HEK293 (cell line): ENCODE measurements around the gene MVK.

Experiments
- CTCF ChIA-PET: fragments of 350-600 bp; formaldehyde crosslinking; extraction: SDS; loops from one replicate; lab custom pipeline; 2021; ENCODE audit warnings: antibody characterized with exemption; lab: Yijun Ruan, JAX
- POLR2A ChIA-PET: fragments of 300-600 bp; formaldehyde crosslinking; extraction: SDS; loops from one replicate; lab custom pipeline; 2020; ENCODE audit warnings: antibody characterized with exemption, inconsistent platforms; lab: Yijun Ruan, JAX
- H3K27ac ChIP-seq: fragments of 200-500 bp; sonication (Bioruptor generic); 2 replicates; pipeline ENCODE4 v1.5.1; 2014; ENCODE audit warnings: low read depth, low read length, control low read depth, inconsistent platforms; ENCODE audit errors: extremely low read depth
- H3K36me3 ChIP-seq, 2 experiments: fragments of 200-500 bp in 1 of 2; sonication (Bioruptor generic) in 1 of 2; 1 replicate in 1 of 2; 2 replicates in 1 of 2; pipeline ENCODE4 v1.5.1; 2014 to 2017; ENCODE audit warnings: inconsistent platforms in 2 of 2, low read length in 2 of 2; ENCODE audit not compliant: control insufficient read depth in 2 of 2, insufficient read depth in 1 of 2
- H3K4me1 ChIP-seq: fragments of 200-500 bp; sonication (Bioruptor generic); 2 replicates; pipeline ENCODE4 v1.5.1; 2014; ENCODE audit warnings: mild to moderate bottlenecking, low read length, inconsistent platforms; ENCODE audit not compliant: control insufficient read depth, insufficient read depth
- H3K4me3 ChIP-seq: 2 replicates; pipeline ENCODE4 v1.5.1; 2011; ENCODE audit warnings: low read depth, mild to moderate bottlenecking, control low read depth, low read length, moderate library complexity
- H3K9me3 ChIP-seq: fragments of 200-500 bp; sonication (Bioruptor generic); 2 replicates; pipeline ENCODE4 v1.5.1; 2014; ENCODE audit warnings: low read depth, low read length, inconsistent platforms; ENCODE audit not compliant: control insufficient read depth, insufficient read depth
- HOXC10 ChIP-seq: sonication (generic); formaldehyde crosslinking; IDR thresholded peaks from 2 replicates; pipeline ENCODE4 v1.8.1; 2023; ENCODE audit warnings: mild to moderate bottlenecking, missing genetic modification reagents
- KLF10 ChIP-seq: fragments of 450-650 bp; IDR thresholded peaks from 2 replicates; pipeline ENCODE4 v1.5.1; 2018; ENCODE audit warnings: missing biosample characterization, mild to moderate bottlenecking, missing genetic modification characterization
- PRDM1 ChIP-seq: fragments of 450-650 bp; formaldehyde crosslinking; IDR thresholded peaks from 2 replicates; pipeline ENCODE4; 2016; ENCODE audit warnings: missing biosample characterization, missing genetic modification characterization
- ZFP41 ChIP-seq: fragments of 450-650 bp; formaldehyde crosslinking; IDR thresholded peaks from 2 replicates; pipeline ENCODE4 v1.5.1; 2016; ENCODE audit warnings: missing biosample characterization, missing genetic modification characterization, borderline replicate concordance
- ZIC2 ChIP-seq: fragments of 450-650 bp; formaldehyde crosslinking; IDR thresholded peaks from 2 replicates; pipeline ENCODE4 v1.5.1; 2016; ENCODE audit warnings: missing biosample characterization, missing genetic modification characterization
- ZNF133 ChIP-seq: fragments of 450-650 bp; formaldehyde crosslinking; IDR thresholded peaks from 2 replicates; pipeline ENCODE4 v1.5.1; 2016; ENCODE audit warnings: missing biosample characterization, missing genetic modification characterization
- ZNF157 ChIP-seq: fragments of 450-650 bp; formaldehyde crosslinking; IDR thresholded peaks from 2 replicates; pipeline ENCODE4 v1.5.1; 2016; ENCODE audit warnings: missing biosample characterization, missing genetic modification characterization
- ZNF184 ChIP-seq: fragments of 450-650 bp; IDR thresholded peaks from 2 replicates; pipeline ENCODE4 v1.5.1; 2018; ENCODE audit warnings: missing biosample characterization, mild to moderate bottlenecking, missing genetic modification characterization
- ZNF350 ChIP-seq: fragments of 450-650 bp; formaldehyde crosslinking; IDR thresholded peaks from 2 replicates; pipeline ENCODE4 v1.5.0; 2017; ENCODE audit warnings: missing biosample characterization, mild to moderate bottlenecking, missing genetic modification characterization
- ZNF514 ChIP-seq: fragments of 450-650 bp; formaldehyde crosslinking; IDR thresholded peaks from 2 replicates; pipeline ENCODE4 v1.5.1; 2016; ENCODE audit warnings: missing biosample characterization, missing genetic modification characterization
- ZNF610 ChIP-seq: fragments of 450-650 bp; formaldehyde crosslinking; IDR thresholded peaks from 2 replicates; pipeline ENCODE4 v1.5.1; 2016; ENCODE audit warnings: missing biosample characterization, missing genetic modification characterization, borderline replicate concordance
- TF ChIP-seq, protein P1 (sequence below): fragments of 450-650 bp; formaldehyde crosslinking; IDR thresholded peaks from 2 replicates; pipeline ENCODE4 v1.5.1; 2017; ENCODE audit warnings: missing biosample characterization, missing genetic modification characterization
- TF ChIP-seq, protein P2 (sequence below): fragments of 450-650 bp; formaldehyde crosslinking; IDR thresholded peaks from 2 replicates; pipeline ENCODE4 v1.5.1; 2016; ENCODE audit warnings: missing biosample characterization, missing genetic modification characterization
- TF ChIP-seq, protein P3 (sequence below): fragments of 450-650 bp; formaldehyde crosslinking; IDR thresholded peaks from 2 replicates; pipeline ENCODE4 v1.5.1; 2016; ENCODE audit warnings: missing biosample characterization, missing genetic modification characterization, borderline replicate concordance

The MVK gene

DNA sequence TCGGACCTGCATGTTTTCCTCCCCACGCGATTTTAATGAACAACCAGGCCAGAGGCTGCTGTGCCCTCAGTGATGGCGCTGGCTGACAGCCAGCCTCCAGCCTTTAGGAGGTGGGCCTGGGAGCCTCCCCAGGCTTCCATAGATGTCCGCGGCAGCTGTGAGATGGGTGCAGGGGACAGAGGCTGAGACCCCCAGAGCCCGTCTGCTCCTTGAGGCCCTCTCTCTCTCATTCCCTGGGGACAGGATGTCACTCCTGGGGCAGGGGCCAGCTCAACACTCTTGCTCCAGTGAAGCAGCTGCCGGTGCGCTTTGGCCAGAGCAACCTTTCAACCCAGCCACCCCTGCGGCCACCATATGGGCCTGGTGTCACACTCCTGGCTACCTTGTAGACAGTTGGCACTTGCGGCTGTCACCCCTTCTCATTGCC, 24.8 kb downstream of the MVK start:
- ChIA-PET POLR2A (interaction anchor here (0.9 to 1.4 kb wide), 4 partner anchors 12 to 177 kb away, joined by 3 to 5 read pairs (median 4); partner anchors contain the start of genes MMAB and MVK), CTCF (interaction anchor here (0.5 to 6.1 kb wide), 37 partner anchors 8 to 618 kb away, joined by 3 to 83 read pairs (median 5); partner anchors contain the start of genes GLTP, MMAB and MVK)
- no peak for TF ChIP-seq ZNF184 (tag by site-specific recombination)
- TF ChIP-seq, protein P1, sequence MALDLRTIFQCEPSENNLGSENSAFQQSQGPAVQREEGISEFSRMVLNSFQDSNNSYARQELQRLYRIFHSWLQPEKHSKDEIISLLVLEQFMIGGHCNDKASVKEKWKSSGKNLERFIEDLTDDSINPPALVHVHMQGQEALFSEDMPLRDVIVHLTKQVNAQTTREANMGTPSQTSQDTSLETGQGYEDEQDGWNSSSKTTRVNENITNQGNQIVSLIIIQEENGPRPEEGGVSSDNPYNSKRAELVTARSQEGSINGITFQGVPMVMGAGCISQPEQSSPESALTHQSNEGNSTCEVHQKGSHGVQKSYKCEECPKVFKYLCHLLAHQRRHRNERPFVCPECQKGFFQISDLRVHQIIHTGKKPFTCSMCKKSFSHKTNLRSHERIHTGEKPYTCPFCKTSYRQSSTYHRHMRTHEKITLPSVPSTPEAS (tag by site-specific recombination), result no peak
- Histone ChIP-seq H3K36me3 (no peaks in the 10 kb centered on the region; a peak in 1 of 3 replicates), H3K9me3 (no peaks in the 10 kb centered on the region), H3K4me1 (no peaks in the 10 kb centered on the region), H3K27ac (no peak overlapping the region), H3K4me3 (no peak overlapping the region)

GRCh38 chr12:109599087-109599486, 25.5 kb downstream of the MVK start:
- H3K4me3 ChIP-seq, result no peak overlapping the region
- POLR2A ChIA-PET, result no interaction called here
- CTCF ChIA-PET, result interaction anchor here (0.6 to 6.1 kb wide), 8 partner anchors 9 to 282 kb away, joined by 3 to 83 read pairs (median 4); partner anchors contain the start of gene GLTP
- TF ChIP-seq KLF10 (no peak), ZNF514 (tag by site-specific recombination) (no peak), ZNF133 (tag by site-specific recombination) (no peak), ZNF157 (tag by site-specific recombination) (no peak), HOXC10 (CRISPR knock-in tag) (no peak), ZFP41 (no peak)
- TF ChIP-seq, protein P2, sequence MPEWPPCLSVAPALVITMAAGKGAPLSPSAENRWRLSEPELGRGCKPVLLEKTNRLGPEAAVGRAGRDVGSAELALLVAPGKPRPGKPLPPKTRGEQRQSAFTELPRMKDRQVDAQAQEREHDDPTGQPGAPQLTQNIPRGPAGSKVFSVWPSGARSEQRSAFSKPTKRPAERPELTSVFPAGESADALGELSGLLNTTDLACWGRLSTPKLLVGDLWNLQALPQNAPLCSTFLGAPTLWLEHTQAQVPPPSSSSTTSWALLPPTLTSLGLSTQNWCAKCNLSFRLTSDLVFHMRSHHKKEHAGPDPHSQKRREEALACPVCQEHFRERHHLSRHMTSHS (tag by site-specific recombination), result no peak
- no peaks in the 10 kb centered on the region for H3K9me3 ChIP-seq
- H3K4me1 ChIP-seq, result no peaks in the 10 kb centered on the region
- H3K36me3 ChIP-seq, result no peaks in the 10 kb centered on the region
- H3K27ac ChIP-seq, result no peak overlapping the region

- Histone ChIP-seq H3K9me3 (no peaks in the 10 kb centered on the region), H3K4me1 (no peaks in the 10 kb centered on the region), H3K4me3 (no peak overlapping the region), H3K27ac (no peak overlapping the region), H3K36me3 (no peaks in the 10 kb centered on the region)
- ChIA-PET CTCF (interaction anchor here (0.6 to 6.1 kb wide), 4 partner anchors 115 to 175 kb away, joined by 3 to 83 read pairs (median 8); no protein-coding TSS in a partner anchor), POLR2A (no interaction called here)
- TF ChIP-seq, protein P1 (tag by site-specific recombination), result peak; percentile 52; the same call in 1 of the 2 replicates
- TF ChIP-seq, protein P3, sequence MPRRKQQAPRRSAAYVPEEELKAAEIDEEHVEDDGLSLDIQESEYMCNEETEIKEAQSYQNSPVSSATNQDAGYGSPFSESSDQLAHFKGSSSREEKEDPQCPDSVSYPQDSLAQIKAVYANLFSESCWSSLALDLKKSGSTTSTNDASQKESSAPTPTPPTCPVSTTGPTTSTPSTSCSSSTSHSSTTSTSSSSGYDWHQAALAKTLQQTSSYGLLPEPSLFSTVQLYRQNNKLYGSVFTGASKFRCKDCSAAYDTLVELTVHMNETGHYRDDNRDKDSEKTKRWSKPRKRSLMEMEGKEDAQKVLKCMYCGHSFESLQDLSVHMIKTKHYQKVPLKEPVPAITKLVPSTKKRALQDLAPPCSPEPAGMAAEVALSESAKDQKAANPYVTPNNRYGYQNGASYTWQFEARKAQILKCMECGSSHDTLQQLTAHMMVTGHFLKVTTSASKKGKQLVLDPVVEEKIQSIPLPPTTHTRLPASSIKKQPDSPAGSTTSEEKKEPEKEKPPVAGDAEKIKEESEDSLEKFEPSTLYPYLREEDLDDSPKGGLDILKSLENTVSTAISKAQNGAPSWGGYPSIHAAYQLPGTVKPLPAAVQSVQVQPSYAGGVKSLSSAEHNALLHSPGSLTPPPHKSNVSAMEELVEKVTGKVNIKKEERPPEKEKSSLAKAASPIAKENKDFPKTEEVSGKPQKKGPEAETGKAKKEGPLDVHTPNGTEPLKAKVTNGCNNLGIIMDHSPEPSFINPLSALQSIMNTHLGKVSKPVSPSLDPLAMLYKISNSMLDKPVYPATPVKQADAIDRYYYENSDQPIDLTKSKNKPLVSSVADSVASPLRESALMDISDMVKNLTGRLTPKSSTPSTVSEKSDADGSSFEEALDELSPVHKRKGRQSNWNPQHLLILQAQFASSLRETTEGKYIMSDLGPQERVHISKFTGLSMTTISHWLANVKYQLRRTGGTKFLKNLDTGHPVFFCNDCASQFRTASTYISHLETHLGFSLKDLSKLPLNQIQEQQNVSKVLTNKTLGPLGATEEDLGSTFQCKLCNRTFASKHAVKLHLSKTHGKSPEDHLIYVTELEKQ, result no peak
- TF ChIP-seq ZNF610 (tag by site-specific recombination), result no peak
- TF ChIP-seq ZNF350 (tag by site-specific recombination), result no peak
- no peak for TF ChIP-seq PRDM1
- 0 out of 2 replicates have a peak, but pooled peaks have one; percentile 17 for TF ChIP-seq ZIC2 (tag by site-specific recombination)
These were observed 26.9 kb downstream of the MVK start for GRCh38 chr12:109600481-109600880.
